Adipocyte (in vitro differentiated cells): ENCODE results near the gene DYNLT1.

ENCODE experiments used
- DNase-seq: peaks from one replicate; pipeline ENCODE4 v3.0.0-alpha.2; 2015; ENCODE audit warnings: low read depth
- H3K27me3 ChIP-seq: replicated peaks from 2 replicates; pipeline ENCODE4 v1.7.0; 2013; ENCODE audit warnings: mild to moderate bottlenecking, low read length, moderate library complexity; ENCODE audit not compliant: control insufficient read depth, insufficient read depth
- H3K36me3 ChIP-seq: 2 replicates; pipeline ENCODE4 v1.7.0; 2013; ENCODE audit warnings: low read length, mild to moderate bottlenecking, moderate library complexity; ENCODE audit not compliant: control insufficient read depth, insufficient read depth, severe bottlenecking
- H3K4me1 ChIP-seq: 2 replicates; pipeline ENCODE4 v1.7.0; 2013; ENCODE audit warnings: mild to moderate bottlenecking, low read length, moderate library complexity; ENCODE audit not compliant: control insufficient read depth, insufficient read depth
- H3K4me3 ChIP-seq: 2 replicates; pipeline ENCODE4 v1.7.0; 2013; ENCODE audit warnings: mild to moderate bottlenecking, low read length, moderate library complexity
- H3K9ac ChIP-seq: 2 replicates; pipeline ENCODE4 v1.7.0; 2013; ENCODE audit warnings: mild to moderate bottlenecking, low read length, moderate library complexity
- H3K9me3 ChIP-seq: 2 replicates; pipeline ENCODE4 v1.7.0; 2013; ENCODE audit warnings: mild to moderate bottlenecking, low read length, moderate library complexity; ENCODE audit not compliant: control insufficient read depth

The DYNLT1 gene

GRCh38 chr6:158603261-158604047 is 41.1 kb downstream of the DYNLT1 start:
- peaks cover 59% of the 10 kb centered on the region for H3K36me3 ChIP-seq
- H3K4me1 ChIP-seq: no peaks in the 10 kb centered on the region
- no peaks in the 10 kb centered on the region for H3K27me3 ChIP-seq
- no peak overlapping the region for H3K9ac ChIP-seq
- no peak for DNase-seq
- no peak overlapping the region for H3K4me3 ChIP-seq
- H3K9me3 ChIP-seq: no peaks in the 10 kb centered on the region

- Histone ChIP-seq H3K4me1 (no peaks in the 10 kb centered on the region), H3K4me3 (no peak overlapping the region), H3K9ac (no peak overlapping the region), H3K36me3 (peaks cover 65% of the 10 kb centered on the region), H3K9me3 (no peaks in the 10 kb centered on the region), H3K27me3 (no peaks in the 10 kb centered on the region)
- DNase-seq: no peak
Observed at GRCh38 chr6:158599635-158600034, 44.9 kb downstream of the DYNLT1 start.

DNA sequence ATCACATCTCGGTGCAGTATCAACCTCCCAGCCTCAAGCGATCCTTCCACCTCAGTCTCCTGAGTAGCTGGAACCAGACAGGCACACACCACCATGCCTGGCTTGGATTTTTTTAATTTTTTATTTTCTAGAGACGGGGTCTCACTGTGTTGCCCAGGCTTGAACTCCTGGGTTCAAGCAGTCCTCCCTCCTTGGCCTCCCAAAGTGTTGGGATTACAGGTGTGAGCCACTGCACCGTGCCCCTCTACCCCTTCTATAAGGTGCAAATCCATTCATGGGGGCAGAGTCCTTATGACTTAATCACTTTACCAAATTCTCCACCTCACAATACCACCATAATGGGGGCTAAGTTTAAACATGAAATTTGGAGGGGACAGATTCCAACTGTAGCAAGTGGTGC is 47.0 kb downstream of the DYNLT1 start:
- H3K27me3 ChIP-seq: no peaks in the 10 kb centered on the region
- peaks cover 76% of the 10 kb centered on the region for H3K36me3 ChIP-seq
- H3K9ac ChIP-seq: no peak overlapping the region
- H3K9me3 ChIP-seq: no peaks in the 10 kb centered on the region
- H3K4me1 ChIP-seq: no peaks in the 10 kb centered on the region
- H3K4me3 ChIP-seq: no peak overlapping the region
- DNase-seq: no peak

DNA sequence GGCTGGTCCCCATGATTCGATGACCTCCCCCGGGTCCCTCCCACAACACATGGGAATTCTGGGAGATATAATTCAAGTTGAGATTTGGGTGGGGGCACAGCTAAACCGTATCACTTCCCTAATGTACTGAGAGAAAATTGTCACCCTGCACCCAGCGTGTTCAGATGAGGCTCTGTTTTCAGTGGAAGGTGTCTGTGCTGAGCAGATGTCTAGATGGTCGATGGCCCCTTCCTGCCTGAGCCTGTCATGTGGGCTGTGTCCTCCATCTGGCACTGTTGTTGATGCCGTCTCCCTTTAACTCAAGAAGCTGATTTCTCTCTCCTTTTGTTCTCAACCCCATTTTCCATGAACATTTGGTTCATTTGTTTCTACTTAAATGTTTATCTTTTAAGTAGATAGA is 47.7 kb downstream of the DYNLT1 start:
- Histone ChIP-seq H3K27me3 (no peaks in the 10 kb centered on the region), H3K9me3 (no peaks in the 10 kb centered on the region), H3K36me3 (peaks cover 77% of the 10 kb centered on the region), H3K4me3 (no peak overlapping the region), H3K9ac (no peak overlapping the region), H3K4me1 (no peaks in the 10 kb centered on the region)
- DNase-seq: no peak

GRCh38 chr6:158595223-158595622 is 49.3 kb downstream of the DYNLT1 start:
- Histone ChIP-seq H3K4me1 (no peaks in the 10 kb centered on the region), H3K4me3 (no peak overlapping the region), H3K27me3 (no peaks in the 10 kb centered on the region), H3K36me3 (peaks cover 81% of the 10 kb centered on the region), H3K9me3 (no peaks in the 10 kb centered on the region), H3K9ac (no peak overlapping the region)
- DNase-seq: no peak

DNA sequence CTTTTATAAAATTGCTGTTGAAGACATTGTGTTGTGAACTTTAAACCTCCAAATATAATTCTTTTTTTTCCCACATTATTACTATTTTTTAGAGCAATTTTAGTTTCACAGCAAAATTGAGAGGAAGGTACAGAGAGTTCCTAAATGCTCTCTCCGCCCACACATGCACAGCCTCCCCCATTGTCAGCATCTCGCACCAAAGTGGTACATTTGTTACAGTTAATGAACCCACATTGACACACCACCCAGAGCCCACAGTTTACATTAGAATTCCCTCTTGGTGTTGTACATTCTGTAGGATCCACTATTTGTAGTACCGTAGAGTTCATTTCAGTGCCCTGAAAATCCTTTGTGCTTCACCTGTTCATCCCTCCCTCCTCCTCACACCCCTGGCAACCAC is 50.9 kb downstream of the DYNLT1 start:
- Histone ChIP-seq H3K4me3 (no peak overlapping the region), H3K4me1 (peaks cover 3% of the 10 kb centered on the region), H3K9me3 (no peaks in the 10 kb centered on the region), H3K36me3 (peaks cover 84% of the 10 kb centered on the region), H3K27me3 (no peaks in the 10 kb centered on the region), H3K9ac (no peak overlapping the region)
- DNase-seq: no peak

DNA sequence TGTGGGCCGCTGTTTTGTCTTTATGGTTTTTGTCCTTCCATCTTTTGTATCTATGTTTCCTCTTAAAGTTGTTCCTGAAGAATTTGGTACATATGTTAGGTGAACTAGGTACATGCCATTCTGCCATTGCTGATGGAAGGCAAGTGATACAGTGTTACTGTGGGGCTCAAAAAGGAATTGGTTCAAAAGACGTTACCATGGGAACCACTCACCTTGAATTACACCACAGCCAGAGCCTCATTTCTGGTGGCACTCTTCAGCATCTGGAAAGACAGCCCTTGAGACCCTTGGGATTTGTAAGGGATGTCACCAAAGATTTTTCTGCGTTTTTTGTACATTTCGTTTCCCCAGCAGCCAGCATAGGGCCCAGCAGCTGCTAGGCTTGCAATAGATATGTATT is 52.7 kb downstream of the DYNLT1 start:
- Histone ChIP-seq H3K4me1 (peaks cover 3% of the 10 kb centered on the region), H3K4me3 (no peak overlapping the region), H3K36me3 (peaks cover 87% of the 10 kb centered on the region), H3K9me3 (no peaks in the 10 kb centered on the region), H3K27me3 (no peaks in the 10 kb centered on the region), H3K9ac (no peak overlapping the region)
- DNase-seq: no peak

DNA sequence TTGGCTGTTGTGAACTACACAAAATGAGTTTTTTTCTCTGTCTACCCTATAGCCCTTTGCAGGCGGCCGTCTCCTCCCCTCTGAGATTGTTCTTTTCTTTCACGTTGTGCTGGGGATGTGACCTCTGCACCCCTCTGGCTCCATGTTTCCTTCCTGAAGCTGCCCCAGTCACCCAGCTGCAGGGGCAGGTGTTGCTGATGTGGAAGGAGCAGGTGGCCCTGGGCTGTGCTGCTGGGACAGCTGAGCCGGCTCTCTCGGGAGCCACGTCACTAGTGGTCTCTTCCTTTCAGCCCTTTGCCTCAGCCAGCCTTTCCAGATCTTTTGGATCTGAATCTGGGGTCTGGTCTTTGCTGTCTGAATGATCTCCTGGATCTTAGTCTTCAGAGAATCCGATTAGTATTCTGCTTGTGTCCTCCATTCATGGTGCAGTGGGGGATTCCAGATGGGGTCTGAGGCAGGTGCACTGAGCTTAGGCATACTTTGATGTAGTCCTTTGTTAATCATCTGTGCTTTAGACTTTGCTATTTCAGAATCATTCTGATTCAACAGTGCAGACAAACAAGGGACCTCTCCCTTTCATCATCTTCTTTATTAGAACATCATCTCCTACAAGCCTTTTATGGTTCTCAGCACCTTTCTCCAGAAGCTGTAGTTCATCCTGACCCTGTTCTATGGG is 53.3 kb downstream of the DYNLT1 start:
- DNase-seq: no peak
- Histone ChIP-seq H3K4me1 (peaks cover 3% of the 10 kb centered on the region), H3K4me3 (no peak overlapping the region), H3K27me3 (no peaks in the 10 kb centered on the region), H3K9ac (no peak overlapping the region), H3K9me3 (no peaks in the 10 kb centered on the region), H3K36me3 (peaks cover 87% of the 10 kb centered on the region)

DNA sequence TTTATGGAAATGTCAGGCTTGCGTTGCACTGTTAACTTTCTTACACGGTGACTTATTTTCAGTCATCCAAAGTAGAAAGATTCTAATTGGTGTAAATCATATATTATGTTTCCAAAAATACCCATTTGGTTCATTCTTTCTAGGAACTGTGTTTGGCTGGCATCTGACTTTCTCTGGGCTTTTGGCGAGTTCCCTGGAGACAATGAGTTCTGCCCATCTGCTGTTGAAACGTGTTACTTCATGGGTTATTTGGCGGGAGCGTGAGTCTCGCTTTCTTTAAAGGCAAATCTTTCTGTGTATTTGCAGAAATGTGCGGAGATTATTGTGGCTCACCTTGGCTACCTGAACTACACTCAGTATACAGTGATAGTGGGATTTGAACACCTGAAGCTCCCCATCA is 55.2 kb downstream of the DYNLT1 start:
- Histone ChIP-seq H3K9me3 (no peaks in the 10 kb centered on the region), H3K36me3 (peaks cover 89% of the 10 kb centered on the region), H3K27me3 (no peaks in the 10 kb centered on the region), H3K4me3 (no peak overlapping the region), H3K4me1 (peaks cover 8% of the 10 kb centered on the region), H3K9ac (no peak overlapping the region)
- DNase-seq: no peak

DNA sequence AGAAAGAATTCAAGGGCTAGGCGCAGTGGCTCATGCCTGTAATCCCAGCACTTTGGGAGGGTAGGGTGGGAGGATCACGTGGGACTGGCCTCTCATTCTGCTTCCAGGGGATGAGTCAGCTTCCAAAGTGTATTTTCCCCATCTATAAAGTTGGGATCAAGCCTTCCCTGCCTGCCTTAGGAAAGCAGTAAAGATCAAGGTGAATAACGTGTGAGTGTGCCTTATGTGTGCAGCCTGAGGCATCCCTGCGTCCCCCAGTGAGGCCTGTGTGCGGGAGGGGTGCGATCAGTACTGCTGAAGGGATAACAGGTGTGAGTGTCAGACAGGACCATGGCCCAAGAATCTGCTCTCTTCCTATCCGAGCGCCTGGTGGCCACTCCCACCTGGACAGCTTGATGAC is 57.9 kb downstream of the DYNLT1 start:
- Histone ChIP-seq H3K9me3 (no peaks in the 10 kb centered on the region), H3K27me3 (no peaks in the 10 kb centered on the region), H3K4me1 (peaks cover 13% of the 10 kb centered on the region), H3K36me3 (peaks cover 71% of the 10 kb centered on the region), H3K4me3 (no peak overlapping the region), H3K9ac (no peak overlapping the region)
- no peak for DNase-seq
